Thyroid gland (tissue), 4 donors: Measurements from ENCODE around the gene PADI2. TPM values are rescaled to one million over a fixed set of nuclear protein-coding genes. Genes with fewer than 3 reads are reported as not detected.

Experiments
- DNase-seq, 2 donors: peaks; one replicate each; pipeline ENCODE4 v3.0.0-alpha.2; 2019
- H3K27ac ChIP-seq, 3 donors: fragments of 200-600 bp; sonication (generic); 1 replicate in 2 of 3; 2 replicates in 1 of 3; pipeline ENCODE4 v1.5.1; 2016 to 2019; ENCODE audit warnings: mild to moderate bottlenecking in 1 of 3, moderate library complexity in 1 of 3
- H3K27me3 ChIP-seq: fragments of 200-600 bp; sonication (generic); one replicate; pipeline ENCODE4 v1.5.1; 2019
- H3K36me3 ChIP-seq, 2 donors: fragments of 200-600 bp; sonication (generic); one replicate each; pipeline ENCODE4 v1.5.1; 2016 to 2019
- H3K4me1 ChIP-seq, 2 donors: fragments of 200-600 bp; sonication (generic); one replicate each; pipeline ENCODE4 v1.5.1; 2017 to 2019
- H3K4me3 ChIP-seq, 3 donors: fragments of 200-600 bp; sonication (generic); replicated peaks in 1 of 3; 1 replicate in 2 of 3; 2 replicates in 1 of 3; pipeline ENCODE4 v1.5.1; 2016; ENCODE audit warnings: mild to moderate bottlenecking in 1 of 3
- H3K9me3 ChIP-seq: fragments of 200-600 bp; sonication (generic); one replicate; pipeline ENCODE4 v1.5.1; 2017
- POLR2A ChIP-seq, 2 donors: fragments of 450-650 bp; IDR thresholded peaks; one replicate each; pipeline ENCODE4 v1.6.1; 2017; ENCODE audit warnings: antibody characterized with exemption in 2 of 2, mild to moderate bottlenecking in 2 of 2, moderate library complexity in 1 of 2
- WGBS, 2 donors: methylation state at CpG; one replicate each; pipeline ENCODE4 v1.1.5; 2017; 5-methylcytosine and 5-hydroxymethylcytosine counted together
- intact Hi-C: fragments of 100-400 bp; cut with DNase I; formaldehyde crosslinking; loops from one replicate; pipeline ENCODE4 v1.15.1; 2023
- total RNA-seq, 4 donors: library from RNA; depleted of rRNA; stranded (reverse); fragments of >200 nt; gene quantifications; one replicate each; pipeline ENCODE4 v1.2.3, GENCODE V29; 2016
- TF ChIP-seq, protein P1 (sequence below), 6 experiments: fragments of 200-600 bp in 3 of 6; fragments of 450-650 bp in 3 of 6; sonication (generic) in 3 of 6; IDR thresholded peaks; one replicate each; pipeline ENCODE4 v1.5.1; 2016 to 2019; ENCODE audit warnings: antibody characterized with exemption in 6 of 6, mild to moderate bottlenecking in 2 of 6, inconsistent platforms in 1 of 6, moderate library complexity in 1 of 6

Gene PADI2
- total RNA-seq, 4 donors from 2014 or later = 0.13 to 0.49 (median 0.38) TPM

DNA sequence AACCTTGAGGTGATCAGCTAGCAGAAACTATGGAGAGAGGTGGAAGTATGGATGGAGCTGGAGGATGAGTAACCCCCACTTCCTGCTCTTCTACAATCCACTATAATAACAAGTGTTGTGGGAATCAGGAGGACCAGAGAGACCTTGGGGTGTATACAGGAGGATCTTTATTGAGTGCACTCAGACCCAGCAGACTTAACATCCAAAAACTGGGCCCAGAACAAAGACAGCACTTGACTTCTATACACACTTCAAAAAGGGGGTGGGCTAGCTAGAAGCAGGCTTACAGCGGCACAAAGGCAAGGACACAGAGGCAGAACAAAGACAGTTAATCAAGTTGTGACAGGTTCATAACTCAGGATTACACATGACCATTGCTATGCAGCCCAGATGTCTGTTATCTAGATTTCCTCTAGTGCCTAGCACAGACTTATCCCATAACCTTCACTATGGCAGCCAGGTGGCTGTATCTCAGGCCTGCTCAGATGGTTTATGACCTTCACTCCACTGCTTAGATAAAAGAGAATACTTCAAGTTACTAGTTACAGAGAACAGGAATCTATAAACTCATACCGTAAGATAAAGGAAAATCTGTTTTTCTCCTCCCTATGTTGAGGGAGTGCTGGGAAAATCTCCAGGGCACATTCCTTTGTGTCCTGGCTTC lies 36.1 kb upstream of the PADI2 start:
- DNase-seq = no peak
- H3K4me1 ChIP-seq = no peaks in the 10 kb centered on the region
- no peaks in the 10 kb centered on the region for H3K9me3 ChIP-seq
- TF ChIP-seq POLR2A (IDR thresholded peaks at IDR 0.05) = no peak
- TF ChIP-seq, protein P1, sequence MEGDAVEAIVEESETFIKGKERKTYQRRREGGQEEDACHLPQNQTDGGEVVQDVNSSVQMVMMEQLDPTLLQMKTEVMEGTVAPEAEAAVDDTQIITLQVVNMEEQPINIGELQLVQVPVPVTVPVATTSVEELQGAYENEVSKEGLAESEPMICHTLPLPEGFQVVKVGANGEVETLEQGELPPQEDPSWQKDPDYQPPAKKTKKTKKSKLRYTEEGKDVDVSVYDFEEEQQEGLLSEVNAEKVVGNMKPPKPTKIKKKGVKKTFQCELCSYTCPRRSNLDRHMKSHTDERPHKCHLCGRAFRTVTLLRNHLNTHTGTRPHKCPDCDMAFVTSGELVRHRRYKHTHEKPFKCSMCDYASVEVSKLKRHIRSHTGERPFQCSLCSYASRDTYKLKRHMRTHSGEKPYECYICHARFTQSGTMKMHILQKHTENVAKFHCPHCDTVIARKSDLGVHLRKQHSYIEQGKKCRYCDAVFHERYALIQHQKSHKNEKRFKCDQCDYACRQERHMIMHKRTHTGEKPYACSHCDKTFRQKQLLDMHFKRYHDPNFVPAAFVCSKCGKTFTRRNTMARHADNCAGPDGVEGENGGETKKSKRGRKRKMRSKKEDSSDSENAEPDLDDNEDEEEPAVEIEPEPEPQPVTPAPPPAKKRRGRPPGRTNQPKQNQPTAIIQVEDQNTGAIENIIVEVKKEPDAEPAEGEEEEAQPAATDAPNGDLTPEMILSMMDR (IDR thresholded peaks at IDR 0.05) = no peak
- 42 to 44% methylated on average over 2 of the region's 2 CpGs for WGBS, 2 donors
- no peak overlapping the region for H3K27ac ChIP-seq
- H3K4me3 ChIP-seq = no peak overlapping the region
- no peaks in the 10 kb centered on the region for H3K27me3 ChIP-seq
- intact Hi-C loops = no loop called here
- H3K36me3 ChIP-seq = no peaks in the 10 kb centered on the region

DNA sequence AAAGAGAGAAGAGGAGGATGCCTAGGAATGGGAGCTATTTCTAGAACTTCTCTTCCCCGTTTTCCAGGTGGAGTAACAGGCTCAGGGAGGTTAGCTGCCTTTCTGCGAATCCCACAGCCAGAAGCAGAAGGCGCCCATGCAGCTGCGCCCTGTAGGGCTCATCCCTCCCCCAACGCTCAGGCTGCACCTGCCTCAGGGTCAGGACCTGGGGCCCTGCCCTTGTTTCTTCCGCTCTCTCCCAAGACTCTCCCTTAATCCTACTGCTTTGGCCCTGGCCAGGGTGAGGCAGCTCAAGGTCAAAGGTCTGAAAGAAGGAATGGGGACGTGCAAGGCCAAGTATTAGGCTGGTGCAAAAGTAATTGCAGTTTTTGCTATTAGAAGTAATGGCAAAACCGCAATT lies 30.5 kb upstream of the PADI2 start:
- Histone ChIP-seq H3K27ac (no peak overlapping the region), H3K4me3 (no peak overlapping the region), H3K4me1 (no peaks in the 10 kb centered on the region), H3K27me3 (peaks cover 4% of the 10 kb centered on the region), H3K9me3 (no peaks in the 10 kb centered on the region), H3K36me3 (no peaks in the 10 kb centered on the region)
- WGBS, 2 donors = 77 to 79% methylated on average over 8 of the region's 8 CpGs
- DNase-seq = no peak
- intact Hi-C loops = no loop called here
- TF ChIP-seq, protein P1 (IDR thresholded peaks at IDR 0.05) = no peak
- TF ChIP-seq POLR2A (IDR thresholded peaks at IDR 0.05) = no peak

DNA sequence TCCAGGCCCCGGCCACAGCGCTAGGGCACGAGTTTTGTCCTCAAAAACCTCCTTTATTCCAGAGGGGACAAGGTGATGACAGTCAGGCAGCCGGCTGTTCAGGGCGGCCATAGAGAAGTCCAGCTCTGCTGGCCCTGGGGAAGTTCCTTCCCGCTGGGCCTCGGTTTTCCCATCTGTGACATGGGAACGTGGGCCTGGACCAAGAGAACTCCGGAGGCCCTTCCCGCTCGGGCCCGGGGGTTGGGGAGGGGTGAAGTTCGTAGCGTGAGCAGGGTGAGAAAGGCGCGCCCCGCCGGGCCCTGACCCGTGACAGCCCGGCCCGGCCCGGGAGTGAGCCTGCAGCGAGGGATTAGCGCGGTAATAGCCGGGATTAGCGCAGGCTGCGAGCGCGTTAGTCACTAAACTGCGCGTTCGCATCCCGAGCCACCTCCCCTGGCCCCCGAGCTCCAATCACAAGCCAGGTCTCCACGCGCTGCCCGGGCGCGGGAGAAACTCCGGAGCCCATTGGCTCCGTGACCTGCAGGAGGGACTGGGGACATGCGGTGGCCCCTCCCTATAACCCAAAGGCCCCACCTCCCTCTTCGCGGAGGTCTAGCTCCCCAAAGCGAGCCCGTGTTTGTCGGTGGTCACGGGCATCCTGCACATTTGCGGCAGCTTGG lies 29.8 kb upstream of the PADI2 start:
- Histone ChIP-seq H3K36me3 (no peaks in the 10 kb centered on the region), H3K4me3 (no peak overlapping the region), H3K9me3 (no peaks in the 10 kb centered on the region), H3K27ac (no peak overlapping the region), H3K4me1 (no peaks in the 10 kb centered on the region), H3K27me3 (peaks cover 4% of the 10 kb centered on the region)
- TF ChIP-seq, protein P1 (IDR thresholded peaks at IDR 0.05) = no peak
- no peak for TF ChIP-seq POLR2A (IDR thresholded peaks at IDR 0.05)
- WGBS, 2 donors = 30 to 56% methylated on average over 13 to 45 of the region's 50 CpGs
- intact Hi-C loops = no loop called here
- DNase-seq = no peak

DNA sequence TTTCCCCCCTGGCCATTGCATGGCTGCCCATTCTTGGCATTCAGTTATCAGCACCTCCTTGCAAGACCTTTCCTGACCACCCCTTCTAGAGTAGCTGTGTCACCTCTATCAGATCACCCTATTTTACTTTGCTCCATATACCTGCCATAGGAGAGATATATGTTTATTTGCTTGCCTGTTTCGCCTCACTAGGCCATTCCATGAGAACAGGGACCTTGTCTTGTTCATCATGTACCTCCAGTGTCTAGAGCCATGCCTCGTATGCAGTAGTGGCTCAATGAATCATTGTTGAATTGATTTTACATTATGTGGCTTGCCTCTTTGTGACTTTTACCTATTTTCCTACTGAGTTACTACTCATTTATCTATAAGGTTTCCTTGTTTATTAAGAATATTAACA lies 26.4 kb upstream of the PADI2 start:
- no peaks in the 10 kb centered on the region for H3K4me1 ChIP-seq
- H3K4me3 ChIP-seq = no peak overlapping the region
- DNase-seq = no peak
- no peaks in the 10 kb centered on the region for H3K9me3 ChIP-seq
- no peak for TF ChIP-seq POLR2A (IDR thresholded peaks at IDR 0.05)
- TF ChIP-seq, protein P1 (IDR thresholded peaks at IDR 0.05) = no peak
- intact Hi-C loops = no loop called here
- 83 to 88% methylated on average over 2 of the region's 2 CpGs for WGBS, 2 donors
- no peaks in the 10 kb centered on the region for H3K36me3 ChIP-seq
- H3K27ac ChIP-seq = no peak overlapping the region
- H3K27me3 ChIP-seq = peaks cover 4% of the 10 kb centered on the region

DNA sequence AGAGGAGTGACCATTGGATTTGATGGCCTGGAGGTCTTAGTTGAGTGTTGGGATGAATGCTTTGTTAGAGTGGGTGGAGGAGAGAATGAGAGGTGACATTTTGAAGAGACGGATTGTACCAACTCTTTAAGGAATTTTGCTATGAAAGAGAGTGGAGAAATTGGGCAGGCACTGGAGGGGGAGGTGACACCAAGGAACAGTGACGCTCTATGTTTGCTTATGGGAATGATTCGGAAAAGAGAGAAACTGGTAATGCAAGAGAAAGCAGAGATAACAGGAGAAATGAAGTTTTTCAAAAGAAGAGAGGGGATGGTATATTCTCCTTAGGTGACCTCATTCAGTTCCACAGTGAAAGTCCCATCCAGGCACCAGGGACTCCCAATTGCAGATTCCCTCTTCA lies 24.5 kb upstream of the PADI2 start:
- TF ChIP-seq POLR2A (IDR thresholded peaks at IDR 0.05) = no peak
- TF ChIP-seq, protein P1 (IDR thresholded peaks at IDR 0.05) = no peak
- 91 to 93% methylated on average over 3 of the region's 3 CpGs for WGBS, 2 donors
- Histone ChIP-seq H3K36me3 (no peaks in the 10 kb centered on the region), H3K27me3 (no peaks in the 10 kb centered on the region), H3K4me3 (no peak overlapping the region), H3K4me1 (no peaks in the 10 kb centered on the region), H3K9me3 (no peaks in the 10 kb centered on the region), H3K27ac (no peak overlapping the region)
- intact Hi-C loops = no loop called here
- DNase-seq = no peak
